Lower leg skin (tissue), 3 donors: ENCODE data around the gene ABHD13.

Experiments used
- POLR2A ChIP-seq, 2 donors: fragments of 450-650 bp; IDR thresholded peaks; one replicate each; pipeline ENCODE4 v1.6.1; 2016 to 2017; ENCODE audit warnings: antibody characterized with exemption in 2 of 2, mild to moderate bottlenecking in 1 of 2, moderate library complexity in 1 of 2
- TF ChIP-seq, protein P1 (sequence below), 3 donors: fragments of 450-650 bp; IDR thresholded peaks; one replicate each; pipeline ENCODE4 v1.5.1; 2016; ENCODE audit warnings: antibody characterized with exemption in 3 of 3, mild to moderate bottlenecking in 3 of 3, moderate library complexity in 2 of 3

DNA sequence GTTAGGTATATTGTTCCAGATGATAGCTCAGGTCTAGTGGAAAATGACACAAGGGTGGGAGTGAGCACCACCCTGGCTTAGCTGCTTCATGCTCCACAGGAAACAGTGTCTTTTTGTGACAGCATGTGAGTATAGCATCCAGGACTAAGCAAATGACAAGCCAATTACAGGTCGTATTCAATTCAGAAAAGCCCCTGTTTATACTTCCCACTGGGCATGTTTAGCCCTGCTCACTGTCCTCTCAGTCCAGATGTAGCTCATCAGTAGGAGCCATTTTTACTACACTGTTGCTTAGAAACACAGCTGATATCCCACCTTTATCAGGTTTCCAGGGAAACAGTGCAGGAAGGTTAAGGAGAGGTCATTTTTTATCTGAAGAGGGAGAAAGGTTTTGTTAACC lies 8.0 kb downstream of the ABHD13 start:
- TF ChIP-seq, protein P1, sequence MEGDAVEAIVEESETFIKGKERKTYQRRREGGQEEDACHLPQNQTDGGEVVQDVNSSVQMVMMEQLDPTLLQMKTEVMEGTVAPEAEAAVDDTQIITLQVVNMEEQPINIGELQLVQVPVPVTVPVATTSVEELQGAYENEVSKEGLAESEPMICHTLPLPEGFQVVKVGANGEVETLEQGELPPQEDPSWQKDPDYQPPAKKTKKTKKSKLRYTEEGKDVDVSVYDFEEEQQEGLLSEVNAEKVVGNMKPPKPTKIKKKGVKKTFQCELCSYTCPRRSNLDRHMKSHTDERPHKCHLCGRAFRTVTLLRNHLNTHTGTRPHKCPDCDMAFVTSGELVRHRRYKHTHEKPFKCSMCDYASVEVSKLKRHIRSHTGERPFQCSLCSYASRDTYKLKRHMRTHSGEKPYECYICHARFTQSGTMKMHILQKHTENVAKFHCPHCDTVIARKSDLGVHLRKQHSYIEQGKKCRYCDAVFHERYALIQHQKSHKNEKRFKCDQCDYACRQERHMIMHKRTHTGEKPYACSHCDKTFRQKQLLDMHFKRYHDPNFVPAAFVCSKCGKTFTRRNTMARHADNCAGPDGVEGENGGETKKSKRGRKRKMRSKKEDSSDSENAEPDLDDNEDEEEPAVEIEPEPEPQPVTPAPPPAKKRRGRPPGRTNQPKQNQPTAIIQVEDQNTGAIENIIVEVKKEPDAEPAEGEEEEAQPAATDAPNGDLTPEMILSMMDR (IDR thresholded peaks at IDR 0.05): no peak
- TF ChIP-seq POLR2A (IDR thresholded peaks at IDR 0.05): no peak
